Osteocyte (in vitro differentiated cells): ENCODE results near the gene OR2A14. TPM values are rescaled to one million over a fixed set of nuclear protein-coding genes. Genes with fewer than 3 reads are reported as not detected.

Experiments
- DNase-seq: peaks from one replicate; pipeline ENCODE4 v3.0.0; 2021; ENCODE audit warnings: mixed read lengths; ENCODE audit not compliant: unreplicated experiment; ENCODE audit errors: extremely low spot score
- H3K27ac Mint-ChIP-seq: one replicate; pipeline ENCODE4 v1.8.0; 2021; ENCODE audit warnings: mild to moderate bottlenecking, mixed read lengths; ENCODE audit not compliant: unreplicated experiment
- H3K27me3 Mint-ChIP-seq: one replicate; pipeline ENCODE4 v1.8.0; 2021; ENCODE audit warnings: mixed read lengths; ENCODE audit not compliant: unreplicated experiment
- H3K36me3 Mint-ChIP-seq: one replicate; pipeline ENCODE4 v1.8.0; 2021; ENCODE audit warnings: mixed read lengths; ENCODE audit not compliant: unreplicated experiment
- H3K4me1 Mint-ChIP-seq: one replicate; pipeline ENCODE4 v1.8.0; 2021; ENCODE audit warnings: mixed read lengths; ENCODE audit not compliant: unreplicated experiment
- H3K4me3 Mint-ChIP-seq: one replicate; pipeline ENCODE4 v1.8.0; 2021; ENCODE audit warnings: mild to moderate bottlenecking, moderate library complexity, mixed read lengths; ENCODE audit not compliant: unreplicated experiment
- H3K9me3 Mint-ChIP-seq: one replicate; pipeline ENCODE4 v1.8.0; 2021; ENCODE audit warnings: mixed read lengths; ENCODE audit not compliant: unreplicated experiment
- CTCF ChIP-seq: fragments of 200-600 bp; sonication (generic); IDR thresholded peaks from 2 replicates; pipeline ENCODE4 v1.5.0; 2021; ENCODE audit warnings: antibody characterized with exemption, mild to moderate bottlenecking, moderate library complexity
- long read RNA-seq: library from polyadenylated mRNA; unstranded; transcript quantifications from one replicate; pipeline ENCODE4 v2.0.0, GENCODE V29; 2021
- total RNA-seq: library from RNA; stranded (reverse); gene quantifications from 2 replicates; pipeline ENCODE4 v1.2.1, GENCODE V29; 2021

Gene OR2A14
- not detected in 2 replicates for total RNA-seq
- long read RNA-seq: 0 reads

GRCh38 chr7:144122876-144123275, at the start of gene OR2A14:
Gene OR2A14 (plus strand): TSS chr7:144123176. CDS start chr7:144129113, 5,937 bp downstream.
- DNase-seq: no peak
- no peak within 1 kb of the TSS for H3K27ac Mint-ChIP-seq
- H3K4me3 Mint-ChIP-seq: no peak within 1 kb of the TSS
- no peaks in the 10 kb centered on the region for H3K9me3 Mint-ChIP-seq
- H3K27me3 Mint-ChIP-seq: peaks cover 23% of the 10 kb centered on the region
- H3K36me3 Mint-ChIP-seq: no peaks in the 10 kb centered on the region
- TF ChIP-seq CTCF: no peak
- no peaks in the 10 kb centered on the region for H3K4me1 Mint-ChIP-seq

GRCh38 chr7:144074374-144074773, 48.6 kb upstream of the OR2A14 start:
- DNase-seq: no peak
- H3K27ac Mint-ChIP-seq: no peak overlapping the region
- H3K36me3 Mint-ChIP-seq: no peaks in the 10 kb centered on the region
- H3K4me1 Mint-ChIP-seq: no peaks in the 10 kb centered on the region
- H3K4me3 Mint-ChIP-seq: no peak overlapping the region
- H3K27me3 Mint-ChIP-seq: peaks cover 13% of the 10 kb centered on the region
- no peaks in the 10 kb centered on the region for H3K9me3 Mint-ChIP-seq
- no peak for TF ChIP-seq CTCF

- no peak within 1 kb of the TSS for H3K27ac Mint-ChIP-seq
- no peak within 1 kb of the TSS for H3K4me3 Mint-ChIP-seq
- no peak for TF ChIP-seq CTCF
- no peak for DNase-seq
- no peaks in the 10 kb centered on the region for H3K9me3 Mint-ChIP-seq
- no peaks in the 10 kb centered on the region for H3K4me1 Mint-ChIP-seq
- peaks cover 8% of the 10 kb centered on the region for H3K27me3 Mint-ChIP-seq
- no peaks in the 10 kb centered on the region for H3K36me3 Mint-ChIP-seq
Measured at GRCh38 chr7:144085978-144086377, 37.0 kb upstream of the OR2A14 start, which contains the start of gene OR2A12. Gene OR2A12 (plus strand): TSS chr7:144086278. CDS start chr7:144095108, 8,830 bp downstream.

- no peak for DNase-seq
- Mint-ChIP-seq H3K36me3 (no peaks in the 10 kb centered on the region), H3K27me3 (peaks cover 6% of the 10 kb centered on the region), H3K9me3 (no peaks in the 10 kb centered on the region), H3K27ac (no peak overlapping the region), H3K4me3 (no peak overlapping the region), H3K4me1 (no peaks in the 10 kb centered on the region)
- TF ChIP-seq CTCF: no peak
Measured at GRCh38 chr7:144086730-144087129, 36.2 kb upstream of the OR2A14 start.

GRCh38 chr7:144087230-144087629, 35.7 kb upstream of the OR2A14 start:
- no peak for DNase-seq
- Mint-ChIP-seq H3K27ac (no peak overlapping the region), H3K9me3 (no peaks in the 10 kb centered on the region), H3K36me3 (no peaks in the 10 kb centered on the region), H3K4me3 (no peak overlapping the region), H3K4me1 (no peaks in the 10 kb centered on the region), H3K27me3 (peaks cover 4% of the 10 kb centered on the region)
- no peak for TF ChIP-seq CTCF
